SK-N-MC (cell line): Measurements from ENCODE around the gene RIPK1.

Experiments
- EZH2 ChIP-seq: fragments of 200-600 bp; sonication (generic); IDR thresholded peaks from one replicate; pipeline ENCODE4 v1.6.1; 2017; ENCODE audit warnings: antibody characterized with exemption
- POLR2AphosphoS5 ChIP-seq: IDR thresholded peaks from 2 replicates; pipeline ENCODE4 v1.6.1; 2012; ENCODE audit warnings: mild to moderate bottlenecking, low read depth, low read length, borderline replicate concordance

GRCh38 chr6:3075772-3076113, 7.4 kb downstream of the RIPK1 start:
- TF ChIP-seq POLR2AphosphoS5: no peak
- TF ChIP-seq EZH2: no peak
